GM12892 (cell line): ENCODE results near the gene MYO10. TPM values are rescaled to one million over a fixed set of nuclear protein-coding genes. Genes with fewer than 3 reads are reported as not detected.
"Not testable (repeated sequence)": the region's sequence is repeated elsewhere in the genome, so short reads cannot be mapped to it uniquely, and the experiment has no call there.

ENCODE experiments used
- DNase-seq: peaks from one replicate; pipeline ENCODE4 v3.0.0; 2011; ENCODE audit not compliant: insufficient read length
- FAIRE-seq: peaks from 2 replicates; lab custom pipeline; 2011; peaks lifted over from hg19 to GRCh38; lab: Jason Lieb, UNC
- POLR2A ChIP-seq: IDR thresholded peaks from 2 replicates; pipeline ENCODE4 v1.6.1; 2011; ENCODE audit warnings: low read depth, low read length, control low read depth
- POLR2AphosphoS5 ChIP-seq: IDR thresholded peaks from 2 replicates; pipeline ENCODE4 v1.6.1; 2011; ENCODE audit warnings: low read depth, low read length, control low read depth
- TAF1 ChIP-seq: IDR thresholded peaks from 2 replicates; pipeline ENCODE4 v1.6.1; 2011; ENCODE audit warnings: low read depth, mild to moderate bottlenecking, control low read depth, low read length, borderline replicate concordance
- polyA plus RNA-seq: library from polyadenylated mRNA; unstranded; fragments of >200 nt; gene quantifications from one replicate; pipeline ENCODE4 v1.2.1, GENCODE V29; 2012; ENCODE audit warnings: missing spikeins, inconsistent platforms; ENCODE audit not compliant: missing spikeins

The MYO10 gene
- not detected for polyA plus RNA-seq

GRCh38 chr5:16936150-16936988 lies at the start of gene MYO10:
Gene MYO10, minus strand, starts transcription at chr5:16936288. Its CDS starts 480 bp downstream, at chr5:16935808.
- FAIRE-seq (no peak), DNase-seq (peak; percentile 37)
- TF ChIP-seq POLR2AphosphoS5 (no peak), POLR2A (no peak), TAF1 (no peak)

DNA sequence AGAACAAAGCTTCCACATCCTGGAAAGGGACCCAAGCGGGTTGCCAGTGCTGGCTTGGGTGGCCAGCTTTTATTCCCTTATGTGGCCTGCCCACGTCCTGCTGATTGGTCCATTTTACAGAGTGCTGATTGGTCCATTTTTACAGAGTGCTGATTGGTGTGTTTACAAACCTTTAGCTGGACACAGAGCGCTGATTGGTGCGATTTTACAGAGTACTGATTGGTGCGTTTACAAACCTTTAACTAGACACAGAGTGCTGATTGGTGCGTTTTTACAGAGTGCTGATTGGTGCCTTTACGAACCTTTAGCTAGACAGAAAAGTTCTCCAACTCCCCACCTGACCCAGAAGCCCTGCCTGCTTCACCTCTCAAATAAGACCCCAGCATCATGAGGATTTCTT lies 49.2 kb upstream of the MYO10 start:
- DNase-seq, FAIRE-seq: not testable (repeated sequence)

- no peak for TF ChIP-seq POLR2A
- no peak for TF ChIP-seq POLR2AphosphoS5
- TF ChIP-seq TAF1, result no peak
- DNase-seq, result no peak
- no peak for FAIRE-seq
These were observed 47.9 kb upstream of the MYO10 start for GRCh38 chr5:16983972-16984371.

DNA sequence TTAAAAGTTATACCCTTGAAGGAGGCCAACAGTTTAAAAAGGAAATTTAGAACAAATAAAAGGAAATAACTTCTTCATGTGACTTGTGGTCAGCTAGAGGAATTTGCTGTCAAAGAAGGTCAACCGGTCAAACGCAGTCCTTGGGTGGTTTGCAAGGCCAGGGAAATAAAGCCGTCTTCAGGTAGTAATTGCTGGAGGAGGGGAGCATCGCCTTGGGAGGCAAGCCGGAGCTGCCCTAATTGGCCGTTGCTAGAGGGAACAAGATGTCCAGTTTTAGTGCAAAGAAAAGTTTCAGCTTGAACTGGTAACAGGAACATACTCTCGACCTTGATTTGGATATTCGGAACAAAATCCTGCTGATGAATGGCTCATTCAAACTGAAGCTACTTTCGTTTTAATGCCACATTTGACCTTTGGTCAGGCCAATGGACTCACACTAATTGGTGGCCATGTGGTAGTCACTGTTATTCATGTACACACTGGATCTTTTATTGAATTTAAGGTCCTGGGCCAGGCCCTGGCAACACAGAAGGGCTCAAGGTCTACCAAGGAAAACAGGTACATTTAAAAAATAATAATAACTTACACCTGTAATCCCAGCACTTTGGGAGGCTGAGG lies 47.0 kb upstream of the MYO10 start:
- no peak for FAIRE-seq
- DNase-seq, result no peak
- TF ChIP-seq POLR2A (no peak), TAF1 (no peak), POLR2AphosphoS5 (no peak)

- DNase-seq (no peak), FAIRE-seq (no peak)
- no peak for TF ChIP-seq POLR2A
- TF ChIP-seq POLR2AphosphoS5, result no peak
- TF ChIP-seq TAF1, result no peak
These were observed 45.6 kb upstream of the MYO10 start for GRCh38 chr5:16981700-16982099.

- no peak for DNase-seq
These were observed 44.9 kb upstream of the MYO10 start for GRCh38 chr5:16980983-16981382.

GRCh38 chr5:16978296-16978695 lies 42.2 kb upstream of the MYO10 start:
- no peak for DNase-seq
- FAIRE-seq, result no peak
- no peak for TF ChIP-seq TAF1
- TF ChIP-seq POLR2AphosphoS5, result no peak
- TF ChIP-seq POLR2A, result no peak

More at GRCh38 chr5:16980983-16981382, 44.9 kb upstream of the MYO10 start:
- no peak for TF ChIP-seq TAF1
- no peak for TF ChIP-seq POLR2A
- TF ChIP-seq POLR2AphosphoS5, result no peak
- no peak for FAIRE-seq

- DNase-seq (no peak), FAIRE-seq (no peak)
- TF ChIP-seq POLR2AphosphoS5 (no peak), POLR2A (no peak), TAF1 (no peak)
These were observed 40.5 kb upstream of the MYO10 start for GRCh38 chr5:16976625-16977008.

DNA sequence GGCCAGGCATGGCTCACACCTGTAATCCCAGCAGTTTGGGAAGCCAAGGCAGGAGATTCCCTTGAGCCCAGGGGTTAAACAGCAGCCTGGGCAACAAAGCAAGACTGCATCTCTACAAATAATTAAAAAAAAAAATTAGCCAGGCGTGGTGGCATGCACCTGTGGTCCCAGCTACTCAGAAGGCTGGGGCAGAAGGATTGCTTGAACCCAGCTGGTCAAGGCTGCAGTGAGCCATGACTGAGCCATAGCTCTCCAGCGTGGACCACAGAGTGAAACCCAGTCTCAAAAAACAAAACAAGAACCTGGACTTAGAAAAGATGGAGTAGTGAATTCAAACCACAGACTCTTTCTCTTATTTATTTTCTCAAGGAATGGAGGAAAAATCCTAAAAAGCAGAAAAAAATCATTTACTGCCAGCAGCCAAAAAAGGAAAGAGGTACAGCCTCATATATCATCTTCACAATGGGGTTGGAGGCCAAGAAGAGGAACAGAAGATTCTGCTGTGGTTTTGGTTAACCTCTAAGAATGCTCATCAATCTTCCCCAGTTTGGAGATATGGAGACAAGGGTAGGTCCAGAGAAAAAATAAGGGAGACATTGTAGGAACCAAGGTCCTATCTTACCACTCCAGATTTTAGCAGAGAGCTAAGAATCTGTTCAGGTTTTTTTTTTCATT lies 40.0 kb upstream of the MYO10 start:
- DNase-seq, result no peak
- TF ChIP-seq POLR2A (no peak), TAF1 (no peak), POLR2AphosphoS5 (no peak)
- FAIRE-seq, result no peak

- TF ChIP-seq POLR2A, result no peak
- no peak for TF ChIP-seq POLR2AphosphoS5
- no peak for TF ChIP-seq TAF1
- FAIRE-seq, result no peak
- DNase-seq, result no peak
These were observed 38.9 kb upstream of the MYO10 start for GRCh38 chr5:16974981-16975380.

DNA sequence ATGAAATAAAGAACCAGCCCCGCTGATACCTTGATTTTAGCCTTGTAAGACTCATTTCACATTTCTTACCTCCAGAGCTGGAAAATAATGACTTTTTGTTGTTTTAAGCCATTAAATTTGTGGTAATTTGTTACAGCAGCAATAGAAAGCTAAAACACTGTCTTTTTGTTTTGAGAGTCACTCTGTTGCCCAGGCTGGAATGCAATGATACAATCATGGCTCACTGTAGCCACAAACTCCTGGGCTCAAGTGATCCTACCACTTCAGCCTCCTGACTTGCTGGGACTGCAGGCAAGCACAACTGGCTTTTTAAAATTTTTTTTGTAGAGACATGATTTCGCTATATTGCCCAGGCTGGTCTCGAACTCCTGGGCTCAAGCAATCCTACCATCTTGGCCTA lies 34.7 kb upstream of the MYO10 start:
- TF ChIP-seq POLR2AphosphoS5, result no peak
- no peak for TF ChIP-seq POLR2A
- TF ChIP-seq TAF1, result no peak
- no peak for DNase-seq
- FAIRE-seq, result no peak

DNA sequence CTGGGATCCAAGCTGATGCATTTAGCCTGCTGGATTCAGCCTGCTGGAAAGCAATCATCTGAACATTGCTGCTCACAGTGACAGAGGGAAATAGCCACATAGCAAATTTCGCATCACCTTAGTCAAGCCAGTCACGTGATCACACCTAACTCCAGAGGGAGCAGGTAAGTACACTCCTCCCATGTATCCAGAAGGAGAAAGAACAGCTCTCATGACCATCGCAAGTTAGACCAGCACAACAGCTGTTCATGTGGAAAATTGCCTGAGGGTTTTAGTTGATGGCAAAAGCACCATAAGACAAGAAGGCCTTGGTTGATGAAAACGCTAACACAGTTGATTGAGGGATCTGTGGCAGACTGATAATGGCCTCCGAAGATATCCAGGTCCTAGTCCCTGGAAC lies 34.2 kb upstream of the MYO10 start:
- no peak for FAIRE-seq
- TF ChIP-seq POLR2A, result no peak
- no peak for TF ChIP-seq TAF1
- TF ChIP-seq POLR2AphosphoS5, result no peak

More for the DNA sequence above, 34.2 kb upstream of the MYO10 start:
- DNase-seq, result no peak
